MCF 10A (cell line): Measurements from ENCODE around the gene NXT2. TPM values are rescaled to one million over a fixed set of nuclear protein-coding genes. Genes with fewer than 3 reads are reported as not detected.
"Not testable (repeated sequence)": the region's sequence is repeated elsewhere in the genome, so short reads cannot be mapped to it uniquely, and the experiment has no call there.

ENCODE experiments used
- BruUV-seq: library from RNA; stranded (reverse); fragments of 400-500 nt; replicated peaks from 2 replicates; lab custom pipeline; 2021; lab: Mats Ljungman, UMichigan
- CTCF ChIA-PET: fragments of 300-600 bp; sonication (Branson Sonifier 250); formaldehyde crosslinking; extraction: SDS; loops from one replicate; lab custom pipeline; 2021; ENCODE audit warnings: antibody characterized with exemption, inconsistent platforms; lab: Yijun Ruan, JAX
- POLR2A ChIA-PET: fragments of 300-600, 350-650 bp; sonication (Branson Sonifier 250); formaldehyde crosslinking; extraction: SDS; loops from one replicate; lab custom pipeline; 2020; ENCODE audit warnings: antibody characterized with exemption, inconsistent platforms; lab: Yijun Ruan, JAX
- DNase-seq: peaks from one replicate; pipeline ENCODE4 v3.0.0-alpha.2; 2018; ENCODE audit not compliant: unreplicated experiment
- H3K27ac Mint-ChIP-seq: one replicate; pipeline ENCODE4 v1.8.0; 2022; ENCODE audit warnings: mild to moderate bottlenecking, low read depth, mixed read lengths; ENCODE audit not compliant: unreplicated experiment
- H3K27me3 Mint-ChIP-seq: one replicate; pipeline ENCODE4 v1.8.0; 2022; ENCODE audit warnings: mixed read lengths; ENCODE audit not compliant: insufficient read depth, unreplicated experiment
- H3K36me3 Mint-ChIP-seq: one replicate; pipeline ENCODE4 v1.8.0; 2022; ENCODE audit warnings: mild to moderate bottlenecking, moderate library complexity, mixed read lengths; ENCODE audit not compliant: insufficient read depth, unreplicated experiment
- H3K4me1 Mint-ChIP-seq: one replicate; pipeline ENCODE4 v1.8.0; 2022; ENCODE audit warnings: mixed read lengths; ENCODE audit not compliant: insufficient read depth, unreplicated experiment
- H3K4me3 Mint-ChIP-seq: one replicate; pipeline ENCODE4 v1.8.0; 2022; ENCODE audit warnings: mild to moderate bottlenecking, moderate library complexity, mixed read lengths; ENCODE audit not compliant: unreplicated experiment
- H3K9me3 Mint-ChIP-seq: one replicate; pipeline ENCODE4 v1.8.0; 2022; ENCODE audit warnings: mixed read lengths; ENCODE audit not compliant: unreplicated experiment
- intact Hi-C: fragments of 100-400 bp; cut with micrococcal nuclease; formaldehyde crosslinking; loops from 2 replicates; pipeline ENCODE4 v1.14.1; 2022
- total RNA-seq: library from RNA; stranded (reverse); gene quantifications from 2 replicates; pipeline ENCODE4 v1.2.3, GENCODE V29; 2022
- TF ChIP-seq, protein P1 (sequence below): fragments of 200-600 bp; IDR thresholded peaks from one replicate; pipeline ENCODE4 v1.8.0; 2022; ENCODE audit warnings: antibody characterized with exemption, mild to moderate bottlenecking; ENCODE audit not compliant: unreplicated experiment

The NXT2 gene
- total RNA-seq, 1 experiment from 2014 or later = 6.9 TPM

DNA sequence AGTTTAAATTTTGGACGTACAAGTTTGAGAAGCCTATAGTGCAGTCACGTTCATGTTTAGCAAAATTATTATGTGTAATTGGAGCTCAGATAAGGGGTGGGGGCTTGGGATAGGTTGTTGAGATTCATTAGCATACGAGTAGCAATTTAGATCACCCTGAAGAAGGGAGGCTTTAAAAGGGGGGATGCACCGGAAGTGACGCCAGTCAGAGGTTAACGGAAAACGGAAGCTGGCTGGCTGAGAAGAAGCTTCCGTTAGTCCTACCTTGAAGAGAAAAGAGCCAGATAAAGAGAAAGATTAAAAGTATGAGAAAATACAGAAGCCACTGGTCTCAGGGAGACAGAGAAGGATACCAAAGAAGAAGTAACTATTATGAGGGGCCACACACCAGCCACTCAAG, 1.1 kb upstream of the NXT2 start:
- Mint-ChIP-seq H3K4me3 (peak overlapping the region; percentile 96), H3K4me1 (peaks cover 13% of the 10 kb centered on the region), H3K27ac (no peak overlapping the region), H3K36me3 (peaks cover 6% of the 10 kb centered on the region), H3K9me3 (peaks cover 13% of the 10 kb centered on the region), H3K27me3 (peaks cover 47% of the 10 kb centered on the region)
- BruUV-seq = no TSS peak
- intact Hi-C loops = loop anchor here (5.0 kb wide), 1 partner anchor 97 kb away; no protein-coding TSS in a partner anchor
- no peak for DNase-seq
- CTCF ChIA-PET = no interaction called here
- TF ChIP-seq, protein P1, sequence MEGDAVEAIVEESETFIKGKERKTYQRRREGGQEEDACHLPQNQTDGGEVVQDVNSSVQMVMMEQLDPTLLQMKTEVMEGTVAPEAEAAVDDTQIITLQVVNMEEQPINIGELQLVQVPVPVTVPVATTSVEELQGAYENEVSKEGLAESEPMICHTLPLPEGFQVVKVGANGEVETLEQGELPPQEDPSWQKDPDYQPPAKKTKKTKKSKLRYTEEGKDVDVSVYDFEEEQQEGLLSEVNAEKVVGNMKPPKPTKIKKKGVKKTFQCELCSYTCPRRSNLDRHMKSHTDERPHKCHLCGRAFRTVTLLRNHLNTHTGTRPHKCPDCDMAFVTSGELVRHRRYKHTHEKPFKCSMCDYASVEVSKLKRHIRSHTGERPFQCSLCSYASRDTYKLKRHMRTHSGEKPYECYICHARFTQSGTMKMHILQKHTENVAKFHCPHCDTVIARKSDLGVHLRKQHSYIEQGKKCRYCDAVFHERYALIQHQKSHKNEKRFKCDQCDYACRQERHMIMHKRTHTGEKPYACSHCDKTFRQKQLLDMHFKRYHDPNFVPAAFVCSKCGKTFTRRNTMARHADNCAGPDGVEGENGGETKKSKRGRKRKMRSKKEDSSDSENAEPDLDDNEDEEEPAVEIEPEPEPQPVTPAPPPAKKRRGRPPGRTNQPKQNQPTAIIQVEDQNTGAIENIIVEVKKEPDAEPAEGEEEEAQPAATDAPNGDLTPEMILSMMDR = no peak
- POLR2A ChIA-PET = interaction anchor here (0.6 kb wide), 1 partner anchor 104 kb away, joined by 3 read pairs; no protein-coding TSS in a partner anchor

DNA sequence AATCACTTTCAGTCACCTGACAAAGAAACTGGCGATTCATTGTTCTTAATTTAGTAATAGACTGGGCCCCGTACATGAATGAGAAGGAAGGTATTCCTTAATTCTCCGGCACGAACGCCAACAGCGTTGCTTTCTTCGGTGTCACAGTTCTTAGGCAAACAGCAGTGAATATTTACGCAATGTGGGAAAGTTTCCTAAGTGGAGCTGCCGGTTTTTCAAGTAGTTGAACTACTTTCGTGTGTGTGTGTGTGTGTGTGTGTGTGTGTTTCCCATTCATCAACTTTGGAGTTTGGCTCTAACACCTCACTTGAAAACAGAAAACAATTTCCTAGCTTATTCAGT, 651 bp downstream of the NXT2 start:
- POLR2A ChIA-PET = interaction anchor here (0.7 to 1.5 kb wide), 8 partner anchors 10 to 252 kb away, joined by 3 to 7 read pairs (median 4); no protein-coding TSS in a partner anchor
- CTCF ChIA-PET = interaction anchor here (0.6 to 3.3 kb wide), 4 partner anchors 20 to 95 kb away, joined by 3 to 14 read pairs (median 4); no protein-coding TSS in a partner anchor
- H3K36me3 Mint-ChIP-seq = peaks cover 6% of the 10 kb centered on the region
- peaks cover 13% of the 10 kb centered on the region for H3K4me1 Mint-ChIP-seq
- BruUV-seq = TSS peak; percentile 73
- peak; percentile 69 for DNase-seq
- TF ChIP-seq, protein P1 = no peak
- H3K4me3 Mint-ChIP-seq = peak overlapping the region; percentile 96
- peak overlapping the region; percentile 95 for H3K27ac Mint-ChIP-seq
- intact Hi-C loops = loop anchor here (5.0 kb wide), 1 partner anchor 95 kb away; no protein-coding TSS in a partner anchor
- peaks cover 13% of the 10 kb centered on the region for H3K9me3 Mint-ChIP-seq
- peaks cover 30% of the 10 kb centered on the region for H3K27me3 Mint-ChIP-seq

DNA sequence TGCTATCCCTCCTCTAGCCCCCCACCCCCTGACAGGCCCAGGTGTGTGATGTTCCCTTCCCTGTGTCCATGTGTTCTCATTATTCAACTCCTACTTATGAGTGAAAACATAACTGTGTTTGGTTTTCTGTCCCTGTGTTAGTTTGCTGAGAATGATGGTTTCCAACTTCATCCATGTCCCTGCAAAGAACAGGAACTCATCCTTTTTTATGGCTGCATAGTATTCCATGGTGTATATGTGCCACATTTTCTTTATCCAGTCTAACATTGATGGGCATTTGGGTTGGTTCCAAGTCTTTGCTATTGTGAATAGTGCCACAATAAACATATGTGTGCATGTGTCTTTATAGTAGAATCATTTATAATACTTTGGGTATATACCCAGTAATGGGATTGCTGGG, 2.4 kb downstream of the NXT2 start:
- peaks cover 14% of the 10 kb centered on the region for H3K27me3 Mint-ChIP-seq
- peaks cover 13% of the 10 kb centered on the region for H3K9me3 Mint-ChIP-seq
- intact Hi-C loops = loop anchor here (5.0 kb wide), 1 partner anchor 93 kb away; no protein-coding TSS in a partner anchor
- H3K4me3 Mint-ChIP-seq, H3K27ac Mint-ChIP-seq, DNase-seq, H3K4me1 Mint-ChIP-seq, H3K36me3 Mint-ChIP-seq, BruUV-seq: not testable (repeated sequence)
- ChIA-PET CTCF (interaction anchor here (3.3 kb wide), 1 partner anchor 54 kb away, joined by 14 read pairs; no protein-coding TSS in a partner anchor), POLR2A (interaction anchor here (1.2 kb wide), 1 partner anchor 11 kb away, joined by 3 read pairs; no protein-coding TSS in a partner anchor)

DNA sequence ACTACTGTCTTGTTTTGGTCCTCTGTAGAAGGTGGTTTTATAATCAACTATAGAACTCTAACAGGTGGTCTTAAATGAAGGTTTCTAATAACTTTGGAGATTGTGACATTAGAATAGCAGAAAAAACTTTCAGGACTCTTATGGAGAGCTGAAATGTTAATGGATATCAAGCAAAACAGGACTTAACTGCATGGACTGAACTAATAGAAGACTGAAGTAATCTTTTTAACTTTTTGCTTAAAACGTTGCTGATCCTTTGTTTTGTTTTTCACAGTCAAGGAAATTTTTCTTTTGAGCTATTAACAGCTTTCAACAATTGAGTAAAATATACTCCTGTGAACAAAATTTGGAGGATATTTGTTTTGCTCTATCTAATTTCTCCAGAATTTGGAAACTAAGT, 17.2 kb downstream of the NXT2 start:
- no peak overlapping the region for H3K27ac Mint-ChIP-seq
- no peak for DNase-seq
- TF ChIP-seq, protein P1 = no peak
- H3K36me3 Mint-ChIP-seq = no peaks in the 10 kb centered on the region
- ChIA-PET CTCF (interaction anchor here (0.6 kb wide), 1 partner anchor 41 kb away, joined by 3 read pairs; no protein-coding TSS in a partner anchor), POLR2A (no interaction called here)
- no TSS peak for BruUV-seq
- no peak overlapping the region for H3K4me3 Mint-ChIP-seq
- intact Hi-C loops = no loop called here
- no peaks in the 10 kb centered on the region for H3K9me3 Mint-ChIP-seq
- H3K4me1 Mint-ChIP-seq = no peaks in the 10 kb centered on the region
- H3K27me3 Mint-ChIP-seq = peaks cover 80% of the 10 kb centered on the region

DNA sequence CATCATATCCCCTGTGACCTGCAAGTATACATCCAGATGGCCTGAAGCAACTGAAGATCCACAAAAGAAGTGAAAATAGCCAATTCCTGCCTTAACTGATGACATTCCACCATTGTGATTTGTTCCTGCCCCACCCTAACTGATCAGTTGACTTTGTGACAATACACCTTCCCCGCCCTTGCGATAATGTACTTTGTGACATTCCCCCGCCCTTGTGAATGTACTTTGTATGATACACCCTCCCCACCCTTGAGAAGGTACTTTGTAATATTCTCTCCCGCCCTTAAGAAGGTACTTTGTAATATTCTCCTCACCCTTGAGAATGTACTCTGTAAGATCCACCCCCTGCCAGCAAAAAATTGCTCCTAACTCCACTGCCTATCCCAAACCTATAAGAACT, 39.4 kb downstream of the NXT2 start:
- H3K4me3 Mint-ChIP-seq, H3K4me1 Mint-ChIP-seq, DNase-seq, H3K9me3 Mint-ChIP-seq, BruUV-seq, H3K36me3 Mint-ChIP-seq, POLR2A ChIA-PET, CTCF ChIA-PET, H3K27ac Mint-ChIP-seq: not testable (repeated sequence)
- intact Hi-C loops = loop anchor here (10.0 kb wide), 1 partner anchor 71 kb away; no protein-coding TSS in a partner anchor
- peaks cover 92% of the 10 kb centered on the region for H3K27me3 Mint-ChIP-seq
